SH-SY5Y (cell line): ENCODE results near the gene CHFR.

ENCODE experiments used
- GATA2 ChIP-seq: IDR thresholded peaks from 2 replicates; pipeline ENCODE4 v1.6.1; 2011; ENCODE audit warnings: mild to moderate bottlenecking, low read depth, low read length
- GATA3 ChIP-seq: IDR thresholded peaks from 2 replicates; pipeline ENCODE4 v1.6.1; 2011; ENCODE audit warnings: low read depth, mild to moderate bottlenecking, low read length, moderate library complexity

DNA sequence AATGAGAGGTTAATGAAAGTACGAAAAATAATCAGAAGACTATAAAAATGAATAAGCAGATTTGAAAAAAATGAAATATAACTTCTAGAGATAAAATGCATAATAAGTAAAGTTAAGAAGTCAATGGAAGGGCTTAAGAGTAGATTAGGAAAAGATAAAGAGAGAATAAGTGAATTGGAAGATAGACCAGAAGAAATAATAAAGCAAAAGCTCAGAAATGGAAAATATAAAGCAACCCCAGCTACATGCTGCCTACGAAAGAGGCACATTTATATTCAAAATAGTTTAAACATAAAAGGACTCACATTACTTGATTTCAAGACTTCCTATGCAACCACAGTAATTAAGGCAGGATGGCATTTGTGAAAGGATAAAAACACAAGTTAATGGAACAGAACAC is 48.8 kb upstream of the CHFR start:
- no peak for TF ChIP-seq GATA3
- TF ChIP-seq GATA2, result no peak
